ENCODE data around the gene RBM8A. TPM values are rescaled to one million over a fixed set of nuclear protein-coding genes. Genes with fewer than 3 reads are reported as not detected.

The RBM8A gene
- polyA plus RNA-seq, 2 of the 4 experiments (the other 2 are of a cell fraction), result 240 to 281 TPM

- POLR2A ChIA-PET, result interaction anchor here (1.0 kb wide), 1 partner anchor 34 kb away, joined by 4 read pairs; the partner anchor contains the start of gene RBM8A
- 78% methylated on average over 45 of the region's 57 CpGs for WGBS (ENCODE audit: missing lambda C conversion rate)
- H3K4me1 ChIP-seq, result peaks cover 48% of the 10 kb centered on the region
- peak overlapping the region; percentile 73 for H3K4me3 ChIP-seq
- no peak for ATAC-seq
- H3K4me2 ChIP-seq, result peak overlapping the region; percentile 92
- H3K27ac ChIP-seq, result peak overlapping the region in 1 of 2 experiments; percentile 85; a peak in 4 of 6 replicates
- no peak for DNase-seq (ENCODE audit: low read depth in 1 of 2, low spot score in 1 of 2)
- CTCF ChIA-PET, result interaction anchor here (9.1 kb wide), 1 partner anchor 18 kb away, joined by 110 read pairs; no protein-coding TSS in a partner anchor
- FAIRE-seq, result no peak
- H3K9me3 ChIP-seq, result no peaks in the 10 kb centered on the region
- TF ChIP-seq CEBPB (IDR thresholded peaks at IDR 0.05) (no peak), JUNB (IDR thresholded peaks at IDR 0.05) (no peak), HES2 (IDR thresholded peaks at IDR 0.05) (no peak), PBX3 (IDR thresholded peaks at IDR 0.05) (no peak), CHD4 (IDR thresholded peaks at IDR 0.05; ENCODE audit: borderline replicate concordance) (no peak), BCL3 (IDR thresholded peaks at IDR 0.05) (no peak), MAZ (IDR thresholded peaks at IDR 0.05; ENCODE audit: borderline replicate concordance, low read depth, low read length) (no peak), ZC3H11A (IDR thresholded peaks at IDR 0.05) (no peak), TFCP2L1 (CRISPR knock-in tag; IDR thresholded peaks at IDR 0.05) (no peak), RAD21 (conservative IDR thresholded peaks at IDR 0.05 in 1 of 2, IDR thresholded peaks at IDR 0.05 in 1 of 2) (no peak), CHD2 (IDR thresholded peaks at IDR 0.05; ENCODE audit: low read length, partially characterized antibody) (no peak), RARB (CRISPR knock-in tag; IDR thresholded peaks at IDR 0.05) (no peak), REST (IDR thresholded peaks at IDR 0.05) (no peak), HEYL (CRISPR knock-in tag; IDR thresholded peaks at IDR 0.05) (no peak), ZSCAN20 (CRISPR knock-in tag; IDR thresholded peaks at IDR 0.05) (no peak), CBX2 (IDR thresholded peaks at IDR 0.05; ENCODE audit: borderline replicate concordance, low read depth) (no peak), FOXS1 (CRISPR knock-in tag; IDR thresholded peaks at IDR 0.05) (no peak), CTCF (IDR thresholded peaks at IDR 0.05) (no peak), POLR2AphosphoS2 (conservative IDR thresholded peaks at IDR 0.05; ENCODE audit: low read length) (no peak)
Observed at GRCh38 chr1:145961425-145962156, 34.3 kb upstream of the RBM8A start.

Measured in A549 (cell line).